HG02970 (cell line): ENCODE results near the gene RBM22.
"Not testable (repeated sequence)": the region's sequence is repeated elsewhere in the genome, so short reads cannot be mapped to it uniquely, and the experiment has no call there.

Source experiments
- ATAC-seq: cut with Tn5 transposase; IDR thresholded peaks from one replicate; pipeline ENCODE4 v1.9.1; 2021; ENCODE audit warnings: mild to moderate bottlenecking, moderate library complexity, moderate number of reproducible peaks; ENCODE audit not compliant: unreplicated experiment, low FRiP score

The RBM22 gene

GRCh38 chr5:150700594-150701377, at the start of gene RBM22:
TSS of gene RBM22 (minus strand) at chr5:150701062. CDS start at chr5:150700985, 77 bp downstream.
- peak; percentile 96 for ATAC-seq

GRCh38 chr5:150750469-150750868, 49.6 kb upstream of the RBM22 start:
- no peak for ATAC-seq

- not testable (repeated sequence) for ATAC-seq
Observed at GRCh38 chr5:150743142-150743488, 42.3 kb upstream of the RBM22 start.

- not testable (repeated sequence) for ATAC-seq
Observed at GRCh38 chr5:150742455-150743141, 41.7 kb upstream of the RBM22 start.

GRCh38 chr5:150740992-150741391, 40.1 kb upstream of the RBM22 start:
- no peak for ATAC-seq

- ATAC-seq: no peak
Observed at GRCh38 chr5:150738862-150739261, 38.0 kb upstream of the RBM22 start.

GRCh38 chr5:150734579-150735384, 33.9 kb upstream of the RBM22 start:
- no peak for ATAC-seq

GRCh38 chr5:150731669-150732242, 30.9 kb upstream of the RBM22 start:
- no peak for ATAC-seq

GRCh38 chr5:150729859-150730258, 29.0 kb upstream of the RBM22 start:
- ATAC-seq: no peak

GRCh38 chr5:150723845-150724244, 23.0 kb upstream of the RBM22 start:
- ATAC-seq: no peak

- ATAC-seq: no peak
Observed at GRCh38 chr5:150710165-150710564, 9.3 kb upstream of the RBM22 start.

GRCh38 chr5:150706776-150707390, 6.0 kb upstream of the RBM22 start:
- ATAC-seq: no peak

GRCh38 chr5:150703762-150704161, 2.9 kb upstream of the RBM22 start:
- ATAC-seq: no peak

- ATAC-seq: no peak
Observed at GRCh38 chr5:150700246-150700593, 642 bp downstream of the RBM22 start.

- no peak for ATAC-seq
Observed at GRCh38 chr5:150694612-150695011, 6.2 kb downstream of the RBM22 start.

GRCh38 chr5:150692276-150692675, 8.6 kb downstream of the RBM22 start:
- no peak for ATAC-seq

GRCh38 chr5:150690760-150691159, 10.1 kb downstream of the RBM22 start:
- ATAC-seq: no peak

- ATAC-seq: no peak
Observed at GRCh38 chr5:150689120-150689519, 11.7 kb downstream of the RBM22 start.

- no peak for ATAC-seq
Observed at GRCh38 chr5:150676578-150676977, 24.3 kb downstream of the RBM22 start.

- no peak for ATAC-seq
Observed at GRCh38 chr5:150675069-150675468, 25.8 kb downstream of the RBM22 start.
